ENCODE measurements around the gene PUS10. TPM values are rescaled to one million over a fixed set of nuclear protein-coding genes. Genes with fewer than 3 reads are reported as not detected.

Gene PUS10
- total RNA-seq, 1 experiment from 2014 or later: 5.6 TPM

DNA sequence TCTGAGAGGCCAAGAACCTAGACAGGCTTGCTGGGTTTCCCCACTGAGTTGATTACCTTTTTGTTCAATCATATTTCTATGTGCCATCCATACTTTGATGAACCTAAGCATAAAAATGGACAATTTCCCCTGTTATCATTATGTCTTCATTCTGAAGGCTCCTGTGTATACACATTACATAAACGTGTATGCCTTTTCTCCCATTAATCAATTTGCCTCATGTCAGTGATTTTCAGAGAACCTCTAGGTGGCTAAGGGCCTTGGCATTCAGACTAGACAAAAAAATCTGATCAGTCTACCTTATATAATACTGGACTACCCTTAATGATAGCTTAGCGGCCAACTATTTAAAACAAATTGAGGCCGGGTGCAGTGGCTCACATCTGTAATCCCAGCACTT is 4.7 kb downstream of the PUS10 start:
- peak overlapping the region; percentile 13; the same call in 1 of the 2 replicates for H3K4me2 ChIP-seq (ENCODE audit: low read length)

More for the DNA sequence above, 4.7 kb downstream of the PUS10 start:
- Histone ChIP-seq H3K4me3 (replicated peaks in 1 of 2; ENCODE audit: low read depth in 1 of 2, low read length in 2 of 2) (no peak overlapping the region), H3K27me3 (ENCODE audit: insufficient read depth, low read length) (no peaks in the 10 kb centered on the region), H2AFZ (ENCODE audit: low read depth, low read length, poor library complexity, severe bottlenecking) (no peak overlapping the region), H3K27ac (ENCODE audit: low read depth, low read length) (no peak overlapping the region), H3K9me3 (ENCODE audit: control insufficient read depth in 1 of 2, insufficient read depth in 1 of 2, low read depth in 1 of 2, low read length in 2 of 2) (no peaks in the 10 kb centered on the region), H3K4me1 (ENCODE audit: control insufficient read depth in 1 of 2, insufficient read depth in 2 of 2, low read length in 2 of 2) (peaks cover 21 to 35% of the 10 kb centered on the region in 2 experiments), H3K36me3 (ENCODE audit: control insufficient read depth in 1 of 2, insufficient read depth in 2 of 2, low read length in 2 of 2) (no peaks in the 10 kb centered on the region), H3K9ac (ENCODE audit: low read length) (no peak overlapping the region), H3K79me2 (ENCODE audit: insufficient read depth, low read length) (peaks cover 13% of the 10 kb centered on the region), H3K9me2 (ENCODE audit: insufficient read depth) (no peaks in the 10 kb centered on the region), H4K20me1 (ENCODE audit: insufficient read depth) (no peaks in the 10 kb centered on the region)
- ChIA-PET RAD21 (ENCODE audit: low non-redundant PET in 1 of 2, low total read pairs in 2 of 2, uncharacterized antibody in 2 of 2, unreplicated experiment in 2 of 2) (no interaction called here), POLR2A (no interaction called here), CTCF (no interaction called here)
- BruUV-seq (replicated peaks): no TSS peak
- no peak for DNase-seq (ENCODE audit: low read depth, low spot score)
- ATAC-seq: no peak
- intact Hi-C loops (cut with micrococcal nuclease): no loop called here
- TF ChIP-seq SIN3A (IDR thresholded peaks at IDR 0.05; ENCODE audit: low read depth) (no peak), ZBTB33 (IDR thresholded peaks at IDR 0.05; ENCODE audit: extremely low read depth, insufficient replicate concordance, low read length) (no peak), POLR2AphosphoS5 (IDR thresholded peaks at IDR 0.05; ENCODE audit: low read depth, low read length) (no peak), POLR2A (IDR thresholded peaks at IDR 0.05; ENCODE audit: borderline replicate concordance, extremely low read depth, insufficient read depth, insufficient read length) (no peak), SRF (IDR thresholded peaks at IDR 0.05; ENCODE audit: low read depth) (no peak), CTCF (IDR thresholded peaks at IDR 0.05 in 2 of 3, conservative IDR thresholded peaks at IDR 0.05 in 1 of 3; ENCODE audit: borderline replicate concordance in 1 of 3, insufficient read depth in 1 of 3, low read depth in 2 of 3, low read length in 2 of 3) (no peak), ZNF274 (IDR thresholded peaks at IDR 0.05; ENCODE audit: low read depth, low read length) (no peak), EGR1 (IDR thresholded peaks at IDR 0.05; ENCODE audit: low read depth) (no peak), TCF7L2 (IDR thresholded peaks at IDR 0.05; ENCODE audit: borderline replicate concordance, extremely low read depth, insufficient read depth, insufficient read length) (no peak), FOSL1 (IDR thresholded peaks at IDR 0.05; ENCODE audit: low read depth) (no peak), ATF3 (IDR thresholded peaks at IDR 0.05) (no peak), MAX (IDR thresholded peaks at IDR 0.05) (no peak), EZH2phosphoT487 (IDR thresholded peaks at IDR 0.05; ENCODE audit: borderline replicate concordance) (no peak), ZFX (IDR thresholded peaks at IDR 0.05) (no peak), EZH2 (IDR thresholded peaks at IDR 0.05) (no peak), YY1 (IDR thresholded peaks at IDR 0.05; ENCODE audit: extremely low read depth, insufficient replicate concordance, low read depth, low read length) (no peak)

Measured in HCT116 (cell line).